HepG2 (cell line): ENCODE results near the gene BMPR1B.

Source experiments
- ATF2 ChIP-seq: sonication (generic); formaldehyde crosslinking; IDR thresholded peaks from 2 replicates; pipeline ENCODE4 v1.4.0; 2020; ENCODE audit warnings: missing genetic modification reagents
- POLR2A ChIP-seq, 2 experiments: IDR thresholded peaks; 2 replicates each; pipeline ENCODE4 v1.6.1; 2011; ENCODE audit warnings: low read depth in 2 of 2, low read length in 2 of 2, mild to moderate bottlenecking in 1 of 2, moderate library complexity in 1 of 2; ENCODE audit not compliant: insufficient read depth in 1 of 2
- RBM39 ChIP-seq: fragments of 200-400 bp; formaldehyde crosslinking; IDR thresholded peaks from one replicate; pipeline ENCODE4 v1.6.1; 2018; ENCODE audit warnings: antibody characterized with exemption, mild to moderate bottlenecking, low read depth, low read length; ENCODE audit not compliant: poor library complexity, severe bottlenecking

DNA sequence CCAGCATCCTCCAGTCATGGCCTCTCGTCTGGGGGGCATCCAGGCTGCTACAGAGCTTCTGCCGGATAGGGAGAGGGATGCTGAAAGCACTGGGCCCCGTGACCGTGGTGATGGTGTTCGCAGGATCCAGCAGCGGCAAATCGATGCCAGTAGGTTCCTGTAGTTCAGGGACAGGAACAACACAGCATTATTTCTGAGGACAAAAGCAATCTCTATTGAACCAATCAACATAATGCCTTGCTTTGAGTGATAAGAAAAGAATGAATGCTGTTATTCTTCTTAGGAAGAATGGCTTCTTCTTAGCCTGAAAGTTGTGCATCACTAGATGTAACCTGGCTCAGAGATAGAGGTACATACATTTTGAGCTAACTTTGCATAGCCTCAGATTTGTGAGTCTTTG is 412.4 kb downstream of the BMPR1B start:
- TF ChIP-seq POLR2A (IDR thresholded peaks at IDR 0.05; ENCODE audit: insufficient read depth in 1 of 2, low read depth in 2 of 2, low read length in 2 of 2) (no peak), ATF2 (no peak), RBM39 (no peak)
